OCI-LY3 (cell line): ENCODE results near the gene GALNT1.
A peak's percentile ranks its signal among the peaks of the same experiment; 100 is the strongest.

ENCODE experiments used
- H2AFZ ChIP-seq: fragments of 200-600, 300-600 bp; shearing (Covaris generic); 2 replicates; pipeline ENCODE4 v1.6.0; 2014; ENCODE audit warnings: antibody characterized with exemption, low read depth, low read length
- H3K27ac ChIP-seq: fragments of 200-600, 300-600 bp; sonication (generic); 2 replicates; pipeline ENCODE4 v1.5.1; 2014; ENCODE audit warnings: mild to moderate bottlenecking, low read length, moderate library complexity, mixed read lengths
- H3K27me3 ChIP-seq: fragments of 200-600, 300-600 bp; sonication (generic); 2 replicates; pipeline ENCODE4 v1.6.1; 2014; ENCODE audit warnings: low read depth, low read length, mixed read lengths
- H3K36me3 ChIP-seq: fragments of 200-600, 300-600 bp; sonication (generic); replicated peaks from 2 replicates; pipeline ENCODE3; 2014; ENCODE audit warnings: low read depth, low read length, mixed read lengths
- H3K4me1 ChIP-seq: fragments of 300-600, 200-600 bp; sonication (generic); 2 replicates; pipeline ENCODE4 v1.6.1; 2014; ENCODE audit warnings: low read length, mixed read lengths
- H3K4me2 ChIP-seq: fragments of 200-600, 300-600 bp; sonication (generic); 2 replicates; pipeline ENCODE4 v1.6.1; 2014; ENCODE audit warnings: low read length, mixed read lengths
- H3K4me3 ChIP-seq: fragments of 300-600, 200-600 bp; sonication (generic); 2 replicates; pipeline ENCODE4 v1.5.1; 2014; ENCODE audit warnings: antibody characterized with exemption, mild to moderate bottlenecking, low read length, moderate library complexity
- H3K79me2 ChIP-seq: fragments of 300-600, 200-600 bp; shearing (Covaris generic); 2 replicates; pipeline ENCODE4 v1.6.1; 2014; ENCODE audit warnings: mild to moderate bottlenecking, low read length, mixed read lengths
- H3K9ac ChIP-seq: fragments of 300-600, 200-600 bp; shearing (Covaris generic); 2 replicates; pipeline ENCODE4 v1.6.0; 2014; ENCODE audit warnings: mild to moderate bottlenecking, low read length, moderate library complexity
- H3K9me3 ChIP-seq: fragments of 200-600, 300-600 bp; shearing (Covaris generic); 2 replicates; pipeline ENCODE4 v1.6.1; 2014; ENCODE audit warnings: low read length, mixed read lengths; ENCODE audit not compliant: insufficient read depth
- H4K20me1 ChIP-seq: fragments of 200-600, 300-600 bp; sonication (generic); 2 replicates; pipeline ENCODE4 v1.6.1; 2016; ENCODE audit warnings: low read length, mixed read lengths; ENCODE audit not compliant: insufficient read depth
- EZH2phosphoT487 ChIP-seq: fragments of 200-600 bp; shearing (Covaris generic); IDR thresholded peaks from 2 replicates; pipeline ENCODE4 v1.6.1; 2018; ENCODE audit warnings: antibody characterized with exemption, mixed run types, low read depth
- TF ChIP-seq, protein P1 (sequence below): fragments of 200-600, 300-600 bp; sonication (generic); IDR thresholded peaks from 2 replicates; pipeline ENCODE4 v1.5.1; 2014; ENCODE audit warnings: antibody characterized with exemption, low read length, low read depth

The GALNT1 gene

DNA sequence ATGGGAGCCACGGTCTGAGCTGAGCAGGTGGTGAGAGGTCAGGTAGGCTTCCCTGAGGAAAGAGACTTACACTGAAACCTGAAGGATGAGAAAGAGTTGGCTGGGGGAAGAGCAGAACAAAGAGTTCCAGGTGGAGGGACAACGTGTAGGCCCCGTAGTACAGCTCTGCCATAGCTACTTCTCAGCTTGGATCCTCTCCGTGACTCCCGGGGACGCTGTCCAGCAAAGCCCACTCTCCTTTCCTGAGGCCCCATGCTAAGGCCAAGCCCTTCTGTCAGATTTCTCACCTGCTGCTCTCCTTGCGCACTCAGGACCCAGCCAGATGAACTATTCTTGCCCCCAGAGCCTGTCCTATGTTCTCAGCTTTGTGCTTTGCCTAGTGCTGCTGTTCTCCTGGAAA lies 173.8 kb downstream of the GALNT1 start:
- H2AFZ ChIP-seq: no peak overlapping the region
- H3K9ac ChIP-seq: no peak overlapping the region
- no peaks in the 10 kb centered on the region for H3K36me3 ChIP-seq
- no peaks in the 10 kb centered on the region for H3K27me3 ChIP-seq
- H3K4me3 ChIP-seq: no peak overlapping the region
- no peak overlapping the region for H3K4me2 ChIP-seq
- no peaks in the 10 kb centered on the region for H4K20me1 ChIP-seq
- TF ChIP-seq, protein P1, sequence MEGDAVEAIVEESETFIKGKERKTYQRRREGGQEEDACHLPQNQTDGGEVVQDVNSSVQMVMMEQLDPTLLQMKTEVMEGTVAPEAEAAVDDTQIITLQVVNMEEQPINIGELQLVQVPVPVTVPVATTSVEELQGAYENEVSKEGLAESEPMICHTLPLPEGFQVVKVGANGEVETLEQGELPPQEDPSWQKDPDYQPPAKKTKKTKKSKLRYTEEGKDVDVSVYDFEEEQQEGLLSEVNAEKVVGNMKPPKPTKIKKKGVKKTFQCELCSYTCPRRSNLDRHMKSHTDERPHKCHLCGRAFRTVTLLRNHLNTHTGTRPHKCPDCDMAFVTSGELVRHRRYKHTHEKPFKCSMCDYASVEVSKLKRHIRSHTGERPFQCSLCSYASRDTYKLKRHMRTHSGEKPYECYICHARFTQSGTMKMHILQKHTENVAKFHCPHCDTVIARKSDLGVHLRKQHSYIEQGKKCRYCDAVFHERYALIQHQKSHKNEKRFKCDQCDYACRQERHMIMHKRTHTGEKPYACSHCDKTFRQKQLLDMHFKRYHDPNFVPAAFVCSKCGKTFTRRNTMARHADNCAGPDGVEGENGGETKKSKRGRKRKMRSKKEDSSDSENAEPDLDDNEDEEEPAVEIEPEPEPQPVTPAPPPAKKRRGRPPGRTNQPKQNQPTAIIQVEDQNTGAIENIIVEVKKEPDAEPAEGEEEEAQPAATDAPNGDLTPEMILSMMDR: no peak
- no peak for TF ChIP-seq EZH2phosphoT487
- H3K79me2 ChIP-seq: no peaks in the 10 kb centered on the region
- no peaks in the 10 kb centered on the region for H3K4me1 ChIP-seq
- H3K9me3 ChIP-seq: no peaks in the 10 kb centered on the region
- no peak overlapping the region for H3K27ac ChIP-seq

GRCh38 chr18:35756506-35757117 lies 175.1 kb downstream of the GALNT1 start:
- H2AFZ ChIP-seq: no peak overlapping the region
- no peaks in the 10 kb centered on the region for H3K79me2 ChIP-seq
- TF ChIP-seq, protein P1: peak; percentile 88
- no peak for TF ChIP-seq EZH2phosphoT487
- H3K4me3 ChIP-seq: no peak overlapping the region
- H3K36me3 ChIP-seq: no peaks in the 10 kb centered on the region
- no peaks in the 10 kb centered on the region for H3K4me1 ChIP-seq
- H3K9ac ChIP-seq: no peak overlapping the region
- H4K20me1 ChIP-seq: no peaks in the 10 kb centered on the region
- H3K4me2 ChIP-seq: no peak overlapping the region
- no peak overlapping the region for H3K27ac ChIP-seq
- no peaks in the 10 kb centered on the region for H3K9me3 ChIP-seq
- no peaks in the 10 kb centered on the region for H3K27me3 ChIP-seq
